ENCODE data around the gene ZNF705A. TPM values are rescaled to one million over a fixed set of nuclear protein-coding genes. Genes with fewer than 3 reads are reported as not detected.
"Not testable (repeated sequence)": the region's sequence is repeated elsewhere in the genome, so short reads cannot be mapped to it uniquely, and the experiment has no call there.

ZNF705A gene
- total RNA-seq, 1 experiment from 2014 or later: not detected

- not testable (repeated sequence) for H3K9me2 ChIP-seq (replicated peaks; ENCODE audit: insufficient read depth, low read length); H3K27me3 ChIP-seq (ENCODE audit: low read length); H3K36me3 ChIP-seq (ENCODE audit: insufficient read depth, low read length); H3K27ac ChIP-seq (ENCODE audit: low read length); H3K4me1 ChIP-seq (ENCODE audit: low read length); H3K4me3 ChIP-seq (ENCODE audit: low read length); H3K9me3 ChIP-seq (ENCODE audit: low read length); DNase-seq; H3K9ac ChIP-seq (ENCODE audit: low read length); H3K79me2 ChIP-seq (ENCODE audit: low read length); H2AFZ ChIP-seq (ENCODE audit: low read length); H4K20me1 ChIP-seq (ENCODE audit: insufficient read depth, low read depth, low read length); H3K4me2 ChIP-seq (ENCODE audit: low read depth, low read length, poor library complexity, severe bottlenecking)
These were observed 70.9 kb downstream of the ZNF705A start for GRCh38 chr12:8227732-8228077.

GRCh38 chr12:8228607-8229006 is 71.8 kb downstream of the ZNF705A start:
- H3K4me3 ChIP-seq (ENCODE audit: low read length); H3K9me3 ChIP-seq (ENCODE audit: low read length); DNase-seq; H3K36me3 ChIP-seq (ENCODE audit: insufficient read depth, low read length); H3K9ac ChIP-seq (ENCODE audit: low read length); H3K4me2 ChIP-seq (ENCODE audit: low read depth, low read length, poor library complexity, severe bottlenecking); H3K9me2 ChIP-seq (replicated peaks; ENCODE audit: insufficient read depth, low read length); H4K20me1 ChIP-seq (ENCODE audit: insufficient read depth, low read depth, low read length); H3K27me3 ChIP-seq (ENCODE audit: low read length); H3K27ac ChIP-seq (ENCODE audit: low read length); H2AFZ ChIP-seq (ENCODE audit: low read length); H3K4me1 ChIP-seq (ENCODE audit: low read length); H3K79me2 ChIP-seq (ENCODE audit: low read length): not testable (repeated sequence)

- H3K4me1 ChIP-seq (ENCODE audit: low read length); H3K9me2 ChIP-seq (replicated peaks; ENCODE audit: insufficient read depth, low read length); H3K79me2 ChIP-seq (ENCODE audit: low read length); H3K27ac ChIP-seq (ENCODE audit: low read length); H3K9ac ChIP-seq (ENCODE audit: low read length); H3K27me3 ChIP-seq (ENCODE audit: low read length); DNase-seq; H3K4me3 ChIP-seq (ENCODE audit: low read length); H2AFZ ChIP-seq (ENCODE audit: low read length); H3K9me3 ChIP-seq (ENCODE audit: low read length); H3K4me2 ChIP-seq (ENCODE audit: low read depth, low read length, poor library complexity, severe bottlenecking); H4K20me1 ChIP-seq (ENCODE audit: insufficient read depth, low read depth, low read length); H3K36me3 ChIP-seq (ENCODE audit: insufficient read depth, low read length): not testable (repeated sequence)
These were observed 72.7 kb downstream of the ZNF705A start for GRCh38 chr12:8229486-8229885.

Other genes with a start within 250 kb of the ZNF705A start
- gene SLC2A3, start 220.8 kb upstream of the ZNF705A start, total RNA-seq (2014; rRNA removed; shearing (Covaris generic); ENCODE audit: low replicate concordance): 20.1 and 38.2 TPM in 2 replicates
- 8.5 and 9.0 TPM in 2 replicates for gene FOXJ2, start 124.3 kb upstream of the ZNF705A start, total RNA-seq (2014; rRNA removed; shearing (Covaris generic); ENCODE audit: low replicate concordance)
- gene C3AR1, start 90.7 kb upstream of the ZNF705A start, total RNA-seq (2014; rRNA removed; shearing (Covaris generic); ENCODE audit: low replicate concordance): 2.2 and 3.2 TPM in 2 replicates
- gene NECAP1, start 74.7 kb upstream of the ZNF705A start, total RNA-seq (2014; rRNA removed; shearing (Covaris generic); ENCODE audit: low replicate concordance): 33.2 and 42.8 TPM in 2 replicates
- 1.4 TPM in 1 of 2 replicates, not detected in the other for gene CLEC4A, start 33.4 kb upstream of the ZNF705A start, total RNA-seq (2014; rRNA removed; shearing (Covaris generic); ENCODE audit: low replicate concordance)
- gene FAM90A1, start 70.6 kb downstream of the ZNF705A start, total RNA-seq (2014; rRNA removed; shearing (Covaris generic); ENCODE audit: low replicate concordance): not detected in 2 replicates

Measured in Karpas-422 (cell line).